DMS53 treated with DMSO at 0.1 percent for 48 hours (cell line): ENCODE data around the gene CABP1.

Experiments
- DNase-seq: peaks from one replicate; lab custom pipeline; 2025; ENCODE audit not compliant: unreplicated experiment; lab: John Stamatoyannopoulos, UW

The CABP1 gene

DNA sequence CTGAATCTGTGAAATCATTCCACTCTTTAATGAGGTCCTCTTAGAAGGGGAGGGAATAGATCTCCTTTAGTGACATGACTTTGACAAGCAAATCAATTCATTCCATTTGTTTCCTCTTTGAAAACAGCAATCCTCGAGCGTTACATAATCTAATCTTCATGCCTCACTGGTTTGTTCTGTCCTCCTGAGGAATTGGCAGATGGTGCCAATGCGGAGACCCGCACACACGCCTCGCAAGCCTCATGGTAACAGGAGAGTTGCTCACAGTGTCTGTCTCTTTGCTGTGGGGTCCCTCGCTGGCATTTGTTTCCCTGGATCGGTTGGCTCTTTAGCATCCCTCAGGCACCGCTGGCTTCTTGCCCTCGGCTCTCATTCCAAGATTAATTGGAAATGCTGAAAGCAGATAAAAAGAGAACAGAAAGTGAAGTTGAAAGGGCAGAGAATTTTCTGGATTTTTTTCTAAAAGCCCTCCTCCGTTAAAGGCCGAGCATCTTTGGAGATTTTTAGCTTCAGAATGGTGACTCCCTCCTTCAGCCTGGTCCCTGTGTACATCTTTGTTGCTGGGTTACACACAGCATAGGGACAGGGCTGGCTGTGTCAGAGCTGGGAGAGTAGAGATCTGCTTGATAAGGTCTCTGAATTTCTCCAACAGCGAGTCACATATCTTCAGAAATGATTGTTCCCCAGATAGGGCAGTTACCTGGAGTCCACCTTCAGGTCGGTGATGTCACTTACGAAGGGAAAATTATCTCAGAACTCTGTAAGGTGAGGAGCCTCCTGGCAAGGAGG lies 10.1 kb upstream of the CABP1 start:
- DNase-seq, result no peak

DNA sequence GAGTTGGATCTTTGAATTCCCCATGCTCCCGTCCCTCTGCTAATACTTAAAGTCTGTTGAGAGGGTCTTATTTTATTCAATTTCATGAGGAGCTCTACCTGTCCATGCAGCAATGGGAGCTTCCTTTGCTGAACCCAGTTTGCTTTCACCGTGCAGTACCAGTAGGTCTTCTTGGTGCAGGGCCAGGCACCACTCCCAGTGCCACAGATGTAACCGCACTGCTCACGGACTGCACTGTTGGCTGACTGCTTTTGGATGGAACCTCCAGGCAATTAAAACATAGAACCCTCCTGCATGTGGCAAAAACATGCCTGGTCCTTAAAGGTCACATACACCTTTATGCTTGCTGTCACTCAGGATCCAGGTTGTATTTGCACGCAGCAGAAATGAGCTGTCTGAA lies 9.3 kb upstream of the CABP1 start:
- no peak for DNase-seq

- no peak for DNase-seq
Measured at GRCh38 chr12:120640861-120641833, 721 bp downstream of the CABP1 start.

DNA sequence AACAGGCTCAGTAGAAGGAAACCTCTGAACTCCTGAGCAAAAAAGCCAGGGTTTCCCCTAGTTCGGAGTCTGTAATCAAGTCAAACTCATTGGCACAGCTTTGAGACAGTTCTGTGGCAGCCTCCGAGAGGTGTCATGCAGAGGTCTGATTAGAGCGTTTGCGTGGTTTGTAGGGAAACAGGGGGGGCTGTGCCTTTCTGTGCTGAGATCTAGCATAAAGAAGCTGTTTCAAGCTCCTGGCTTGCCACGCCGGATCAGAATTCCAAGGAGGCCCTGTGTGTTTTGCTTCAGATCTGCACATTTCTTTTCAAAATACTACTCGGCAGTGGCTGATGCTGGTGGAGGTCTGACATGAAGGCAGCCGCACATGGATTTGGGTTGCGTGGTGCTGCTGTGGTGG lies 1.7 kb downstream of the CABP1 start:
- no peak for DNase-seq

DNA sequence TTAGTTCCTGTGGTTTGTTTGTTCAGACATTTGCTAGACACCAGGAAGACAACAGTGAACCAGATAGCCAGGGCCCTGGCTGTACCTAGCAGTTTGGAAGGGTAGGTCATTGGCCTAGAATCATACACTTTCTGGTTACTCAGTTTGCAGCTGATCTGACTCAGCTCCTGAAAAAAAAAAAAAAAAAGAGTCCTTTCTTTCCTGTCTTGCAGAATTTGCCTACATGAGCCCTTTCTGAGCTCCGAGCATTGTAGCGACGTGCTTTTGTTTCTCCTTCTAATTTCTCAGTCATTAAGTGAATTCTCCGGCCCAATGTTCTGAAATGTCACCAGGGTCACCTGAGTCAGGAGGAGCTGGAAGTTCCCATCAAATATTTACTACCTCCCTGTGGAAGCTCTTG lies 2.4 kb downstream of the CABP1 start:
- DNase-seq, result no peak

DNA sequence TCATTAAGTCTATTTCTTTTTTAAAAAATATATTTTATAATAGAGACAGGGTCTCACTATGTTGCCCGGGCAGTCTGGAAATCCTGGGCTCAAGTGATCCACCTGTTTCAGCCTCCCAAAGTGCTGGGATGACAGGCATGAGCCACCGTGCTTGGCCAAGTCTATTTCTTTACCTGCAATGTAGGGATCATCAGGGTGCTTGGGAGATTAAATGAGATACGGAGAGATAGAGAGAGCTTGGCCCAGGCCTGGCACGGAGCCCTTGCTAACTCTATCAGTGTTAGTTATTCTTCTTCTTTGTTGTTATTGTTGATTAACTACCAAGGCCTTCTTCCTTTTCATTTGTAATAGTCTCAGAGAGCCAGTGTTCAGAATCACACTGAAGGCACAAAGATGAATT lies 3.1 kb downstream of the CABP1 start:
- no peak for DNase-seq

GRCh38 chr12:120646044-120646443 lies 5.6 kb downstream of the CABP1 start:
- no peak for DNase-seq

- DNase-seq, result no peak
Measured at GRCh38 chr12:120647375-120647755, 6.9 kb downstream of the CABP1 start.

DNA sequence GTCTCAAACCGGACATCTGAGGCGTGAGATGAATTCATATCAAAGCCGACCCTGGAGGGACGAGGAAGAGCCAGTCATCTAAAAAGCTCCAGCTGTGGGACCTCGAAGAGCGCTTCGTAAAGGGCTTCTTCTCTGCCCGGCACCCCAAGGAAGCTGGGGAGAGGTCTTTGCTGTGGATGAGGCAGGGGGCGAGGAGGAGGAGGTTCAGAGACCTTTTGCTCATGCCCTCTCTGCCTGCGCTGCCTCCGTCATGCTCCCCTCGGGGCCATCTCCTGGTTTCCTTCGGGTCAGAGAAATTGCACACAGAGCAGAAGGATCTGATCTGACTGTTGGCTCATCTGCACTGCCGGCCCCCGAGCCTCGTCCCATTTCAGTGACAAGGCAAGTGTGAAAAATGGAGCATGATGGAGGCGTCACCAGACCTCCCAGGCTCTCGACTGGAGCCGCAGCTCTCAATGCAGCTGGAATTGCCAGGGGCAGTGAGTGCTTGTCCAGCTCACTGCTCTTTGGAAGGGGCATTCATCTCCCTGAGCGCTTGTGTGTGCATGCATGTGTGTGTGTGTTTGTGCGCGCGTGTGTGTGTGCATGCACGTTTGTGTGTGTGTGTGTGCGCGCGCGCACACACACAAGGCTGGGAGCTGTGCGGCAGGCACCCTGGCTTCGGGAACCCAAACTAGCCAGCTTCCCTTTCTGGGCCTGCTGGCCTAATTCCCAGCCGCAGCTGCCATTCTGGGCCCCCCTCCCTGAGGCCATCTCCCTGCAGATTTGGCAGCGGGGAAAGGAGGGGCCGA lies 9.2 kb downstream of the CABP1 start:
- DNase-seq, result no peak

DNA sequence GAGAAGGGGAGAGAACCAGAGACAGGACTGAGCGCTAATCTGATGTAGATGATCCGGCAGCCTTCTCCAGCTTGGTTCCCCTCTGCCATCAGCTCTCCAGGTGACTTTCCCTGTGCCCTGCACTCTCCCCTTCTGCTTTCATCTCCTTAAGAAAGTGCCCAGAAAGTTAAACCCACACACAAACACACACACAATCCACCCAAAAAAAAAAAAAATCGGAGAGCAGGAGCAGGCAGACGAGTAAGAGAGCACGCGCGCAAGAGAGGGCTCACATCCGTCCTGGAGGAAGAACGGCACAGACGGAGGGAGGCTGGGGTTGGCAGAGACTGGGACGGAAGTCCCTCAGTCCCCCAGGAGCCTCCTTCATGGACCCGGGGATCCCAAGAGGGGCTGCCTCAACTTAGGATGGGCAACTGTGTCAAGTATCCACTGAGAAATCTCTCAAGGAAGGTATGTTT lies 9.8 kb downstream of the CABP1 start:
- no peak for DNase-seq

GRCh38 chr12:120651821-120652220 lies 11.4 kb downstream of the CABP1 start:
- DNase-seq, result no peak

- no peak for DNase-seq
Measured at GRCh38 chr12:120652656-120653435, 12.4 kb downstream of the CABP1 start.

DNA sequence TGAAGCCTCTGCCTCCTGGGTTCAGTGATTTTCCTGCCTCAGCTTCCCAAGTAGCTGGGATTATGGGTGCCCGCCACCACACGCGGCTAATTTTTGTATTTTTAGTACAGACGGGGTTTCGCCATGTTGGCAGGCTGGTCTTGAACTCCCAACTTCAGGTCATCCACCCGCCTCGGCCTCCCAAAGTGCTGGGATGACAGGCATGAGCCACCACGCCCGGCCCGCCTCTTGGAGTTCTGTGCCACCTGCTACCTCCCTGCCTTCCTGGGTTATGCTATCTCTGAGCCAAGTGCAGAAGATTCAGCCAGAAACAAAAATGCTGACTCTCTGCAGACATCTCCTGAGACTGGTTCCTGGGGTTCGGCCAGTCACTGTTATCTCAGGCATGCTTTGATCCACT lies 13.2 kb downstream of the CABP1 start:
- no peak for DNase-seq

DNA sequence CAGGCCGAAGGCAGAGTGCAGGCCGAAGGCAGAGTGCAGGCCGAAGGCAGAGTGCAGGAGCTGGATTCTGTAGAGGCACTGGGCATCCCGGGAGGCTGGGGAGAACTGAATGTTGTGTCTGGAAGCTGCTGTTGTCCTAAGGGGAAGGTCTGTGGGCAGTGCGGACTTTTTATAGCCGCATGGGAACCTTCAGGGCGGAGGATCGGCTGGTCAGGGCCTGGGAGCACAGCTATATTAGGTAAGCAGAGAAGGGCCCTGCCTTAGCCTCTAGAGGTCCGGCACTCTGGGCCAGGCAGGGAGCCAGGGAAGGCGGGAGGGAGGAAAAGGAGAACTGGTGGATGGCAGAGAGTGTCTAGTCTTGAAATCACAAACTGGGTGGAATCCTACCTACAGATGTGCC lies 14.2 kb downstream of the CABP1 start:
- DNase-seq, result no peak

DNA sequence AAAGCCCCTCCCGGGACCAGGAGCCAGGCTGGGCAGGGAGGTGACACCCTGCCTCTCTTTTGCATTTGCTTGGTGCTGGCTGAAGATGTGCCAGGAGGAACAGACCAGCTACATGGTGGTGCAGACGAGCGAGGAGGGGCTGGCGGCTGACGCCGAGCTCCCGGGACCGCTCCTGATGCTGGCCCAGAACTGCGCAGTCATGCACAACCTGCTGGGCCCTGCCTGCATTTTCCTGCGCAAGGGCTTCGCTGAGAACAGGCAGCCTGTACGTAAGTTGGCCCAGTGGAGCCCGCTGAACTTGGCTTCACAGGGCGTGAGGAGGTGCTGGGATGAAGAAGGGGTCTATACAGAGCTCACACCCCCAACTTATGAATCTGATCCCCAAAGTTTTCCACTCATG lies 15.6 kb downstream of the CABP1 start:
- DNase-seq, result no peak

DNA sequence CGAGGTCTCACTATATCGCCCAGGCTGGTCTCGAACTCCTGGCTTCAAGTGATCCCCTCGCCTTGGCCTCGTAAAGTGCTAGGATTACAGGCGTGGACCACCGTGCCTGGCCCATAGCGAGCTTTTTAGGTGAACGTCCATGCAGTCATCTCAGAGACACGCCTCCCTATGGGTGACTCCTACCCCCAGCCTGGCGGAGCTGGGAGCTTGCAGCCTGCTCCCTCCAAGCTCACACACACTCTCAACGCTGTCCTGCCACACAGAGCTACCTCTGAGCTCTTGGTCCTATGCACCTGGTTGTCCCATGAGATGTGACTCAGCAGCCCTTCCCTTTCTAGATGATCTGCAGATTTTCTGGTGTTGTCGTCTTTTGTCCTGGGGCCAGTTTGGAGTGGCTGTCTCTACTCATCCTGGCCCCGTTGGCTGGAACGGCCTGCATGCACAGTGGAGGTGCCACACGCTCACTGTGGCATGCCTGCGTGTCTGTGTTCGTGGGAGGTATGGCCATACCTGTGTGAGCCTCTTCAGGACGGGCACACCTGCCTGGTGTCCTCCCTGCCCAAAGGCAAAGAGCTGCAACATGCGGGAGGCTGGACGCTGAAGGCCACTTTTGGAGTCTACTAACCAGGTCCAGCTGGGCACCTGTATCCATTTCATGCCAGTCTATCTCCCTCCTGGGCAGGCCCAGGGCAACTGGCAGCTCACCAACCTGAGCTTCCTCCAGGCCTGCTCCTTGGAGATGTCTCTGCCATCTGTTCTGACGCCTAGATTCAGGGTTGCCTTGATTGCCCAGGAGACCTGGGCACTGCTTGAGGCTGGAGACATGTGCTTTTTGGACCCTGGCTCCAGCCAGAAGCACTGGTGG lies 18.1 kb downstream of the CABP1 start:
- DNase-seq, result no peak

DNA sequence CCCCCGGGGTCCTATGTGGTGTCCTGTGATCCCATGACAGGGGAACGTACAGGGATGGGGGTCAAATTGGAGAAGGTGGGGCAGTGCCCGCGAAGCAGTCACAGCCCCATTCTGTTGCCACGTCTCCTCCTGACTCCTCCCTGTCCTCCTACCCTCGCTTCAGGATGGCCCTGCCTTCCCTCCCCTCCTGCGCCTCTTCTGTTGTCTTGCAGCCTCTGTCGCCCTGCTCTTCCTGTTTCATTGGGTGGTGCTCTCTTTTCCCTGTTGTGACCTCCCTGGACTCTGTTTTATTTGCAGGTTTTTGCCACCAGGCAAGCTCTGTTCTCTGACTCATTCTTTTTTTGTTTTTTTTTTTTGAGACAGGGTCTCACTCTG lies 18.7 kb downstream of the CABP1 start:
- no peak for DNase-seq

GRCh38 chr12:120661432-120661831 lies 21.0 kb downstream of the CABP1 start:
- DNase-seq, result no peak

- DNase-seq, result no peak
Measured at GRCh38 chr12:120662879-120663278, 22.5 kb downstream of the CABP1 start.

- no peak for DNase-seq
Measured at GRCh38 chr12:120663741-120664140, 23.3 kb downstream of the CABP1 start.
